Measurements from ENCODE around the gene ADGRG1. TPM values are rescaled to one million over a fixed set of nuclear protein-coding genes. Genes with fewer than 3 reads are reported as not detected.
"Not testable (repeated sequence)": the region's sequence is repeated elsewhere in the genome, so short reads cannot be mapped to it uniquely, and the experiment has no call there.

ADGRG1 gene
- total and polyA plus RNA-seq, 12 donors = 11.1 to 46.3 (median 19.0) TPM

DNA sequence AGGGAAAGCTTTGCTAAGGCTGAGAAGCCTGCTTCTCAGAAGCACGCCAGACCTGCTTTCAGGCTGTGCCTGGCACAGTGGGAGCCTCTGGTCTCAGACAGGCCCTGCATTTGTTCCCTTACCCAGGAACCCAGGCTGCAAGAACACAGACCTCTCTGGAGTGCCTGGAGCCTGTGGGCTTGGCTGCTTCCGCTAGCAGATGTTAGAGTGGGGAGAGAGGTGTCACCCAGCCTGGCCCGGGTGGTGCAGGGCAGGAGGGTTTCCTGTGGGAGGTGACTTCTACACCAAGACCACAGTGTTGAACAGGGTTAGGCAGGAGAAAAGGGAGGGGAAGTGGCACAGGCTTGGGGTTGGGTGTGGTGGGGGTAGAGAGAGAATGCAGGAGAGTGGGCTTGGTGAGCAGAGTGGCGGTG lies 35.8 kb upstream of the ADGRG1 start:
- Histone ChIP-seq H3K9me3 (peaks cover 0 to 25% (median 7%) of the 10 kb centered on the region in 11 donors), H3K4me1 (peaks cover 0 to 33% (median 4%) of the 10 kb centered on the region in 9 donors), H3K27me3 (no peaks in the 10 kb centered on the region), H3K4me3 (no peak overlapping the region), H3K36me3 (no peaks in the 10 kb centered on the region), H3K27ac (peak overlapping the region in 1 of 10 donors; percentile 59)
- DNase-seq (no peak), ATAC-seq (peak in 7 of 8 donors; percentile 21 to 56 (median 38))
- TF ChIP-seq, protein P1, sequence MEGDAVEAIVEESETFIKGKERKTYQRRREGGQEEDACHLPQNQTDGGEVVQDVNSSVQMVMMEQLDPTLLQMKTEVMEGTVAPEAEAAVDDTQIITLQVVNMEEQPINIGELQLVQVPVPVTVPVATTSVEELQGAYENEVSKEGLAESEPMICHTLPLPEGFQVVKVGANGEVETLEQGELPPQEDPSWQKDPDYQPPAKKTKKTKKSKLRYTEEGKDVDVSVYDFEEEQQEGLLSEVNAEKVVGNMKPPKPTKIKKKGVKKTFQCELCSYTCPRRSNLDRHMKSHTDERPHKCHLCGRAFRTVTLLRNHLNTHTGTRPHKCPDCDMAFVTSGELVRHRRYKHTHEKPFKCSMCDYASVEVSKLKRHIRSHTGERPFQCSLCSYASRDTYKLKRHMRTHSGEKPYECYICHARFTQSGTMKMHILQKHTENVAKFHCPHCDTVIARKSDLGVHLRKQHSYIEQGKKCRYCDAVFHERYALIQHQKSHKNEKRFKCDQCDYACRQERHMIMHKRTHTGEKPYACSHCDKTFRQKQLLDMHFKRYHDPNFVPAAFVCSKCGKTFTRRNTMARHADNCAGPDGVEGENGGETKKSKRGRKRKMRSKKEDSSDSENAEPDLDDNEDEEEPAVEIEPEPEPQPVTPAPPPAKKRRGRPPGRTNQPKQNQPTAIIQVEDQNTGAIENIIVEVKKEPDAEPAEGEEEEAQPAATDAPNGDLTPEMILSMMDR (IDR thresholded peaks at IDR 0.05) = no peak
- intact Hi-C loops (cut with DNase I) = loop anchor here (5.0 to 10.0 kb wide), 4 partner anchors 55 to 272 kb away; no protein-coding TSS in a partner anchor
- WGBS, 2 donors = 62% methylated on average over 4 of the region's 4 CpGs

DNA sequence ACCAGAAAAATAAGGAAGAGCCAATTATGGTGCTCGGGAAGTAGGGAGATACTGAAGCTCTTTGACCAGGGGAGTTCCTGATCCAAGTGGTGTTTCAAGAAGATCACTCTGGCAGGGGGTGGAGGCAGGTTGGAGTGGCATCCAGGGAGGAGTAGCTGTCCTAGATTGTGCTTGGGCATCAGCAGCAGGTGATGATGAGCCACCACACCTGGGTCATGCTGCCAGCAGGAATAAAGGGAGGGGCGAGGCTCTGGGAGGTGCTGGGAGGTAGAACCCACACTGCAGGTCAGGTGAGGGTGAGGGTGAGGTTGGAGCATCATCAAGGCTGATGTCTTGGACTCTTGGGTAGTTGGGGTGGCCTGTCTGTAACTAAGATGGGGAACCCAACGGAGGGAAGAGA lies 35.4 kb upstream of the ADGRG1 start:
- intact Hi-C loops (cut with DNase I) = loop anchor here (5.0 to 10.0 kb wide), 4 partner anchors 54 to 272 kb away; no protein-coding TSS in a partner anchor
- peaks cover 0 to 33% (median 4%) of the 10 kb centered on the region in 9 donors for H3K4me1 ChIP-seq
- H3K4me3 ChIP-seq = no peak overlapping the region
- peak overlapping the region in 1 of 10 donors; percentile 59 for H3K27ac ChIP-seq
- ATAC-seq = no peak
- TF ChIP-seq, protein P1 (IDR thresholded peaks at IDR 0.05) = no peak
- no peak for DNase-seq
- 75 to 77% methylated on average over 3 of the region's 3 CpGs for WGBS, 2 donors
- H3K9me3 ChIP-seq = peaks cover 0 to 29% (median 7%) of the 10 kb centered on the region in 11 donors
- H3K36me3 ChIP-seq = no peaks in the 10 kb centered on the region
- no peaks in the 10 kb centered on the region for H3K27me3 ChIP-seq

DNA sequence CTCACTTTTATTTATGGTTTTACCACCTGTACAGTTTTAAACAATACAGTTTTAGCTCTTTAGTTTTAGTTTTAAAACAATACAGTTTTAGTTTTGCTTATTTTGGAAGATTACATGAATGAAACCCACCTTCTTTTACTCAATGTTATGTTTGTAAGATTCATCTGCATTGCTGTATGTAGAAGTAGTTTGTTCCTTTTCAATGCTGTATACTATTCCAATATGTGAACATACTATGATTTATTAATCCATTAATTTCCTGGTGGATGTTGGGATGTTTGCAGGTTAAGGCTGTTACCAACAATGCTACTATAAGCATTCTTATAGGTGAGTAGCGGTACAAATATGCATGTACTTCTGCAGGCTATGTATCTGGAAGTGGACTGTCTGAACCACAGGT lies 34.4 kb upstream of the ADGRG1 start:
- DNase-seq = no peak
- TF ChIP-seq, protein P1 (IDR thresholded peaks at IDR 0.05) = no peak

DNA sequence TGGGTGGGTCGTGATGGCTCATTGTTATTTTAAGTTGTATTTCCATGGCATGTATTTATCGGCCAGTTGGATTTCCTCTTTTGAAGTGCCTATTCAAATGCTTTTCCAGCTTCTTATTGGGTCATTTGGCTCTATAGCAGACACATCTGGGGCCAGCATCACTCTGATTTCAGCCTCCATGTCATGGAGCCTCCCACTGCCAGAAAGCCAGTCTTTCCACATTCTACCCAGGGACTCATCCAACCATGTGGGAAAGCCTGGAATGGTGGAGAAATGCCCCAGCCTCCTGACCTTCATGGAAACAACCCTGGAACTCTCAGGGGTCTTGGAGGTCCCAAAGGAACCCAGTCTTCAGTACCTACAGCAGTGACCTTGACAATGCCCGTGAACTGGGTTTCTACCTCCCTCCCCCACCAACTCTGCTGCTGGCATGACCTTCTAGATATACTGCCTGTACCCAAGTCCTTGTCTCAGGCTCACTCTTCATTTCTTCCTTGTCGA lies 33.8 kb upstream of the ADGRG1 start:
- no peak for DNase-seq
- H3K36me3 ChIP-seq = no peaks in the 10 kb centered on the region
- H3K4me1 ChIP-seq = peaks cover 0 to 33% (median 4%) of the 10 kb centered on the region in 9 donors
- H3K27me3 ChIP-seq = no peaks in the 10 kb centered on the region
- ATAC-seq = no peak
- H3K27ac ChIP-seq = no peak overlapping the region
- intact Hi-C loops (cut with DNase I) = loop anchor here (5.0 to 10.0 kb wide), 4 partner anchors 53 to 270 kb away; no protein-coding TSS in a partner anchor
- peaks cover 0 to 37% (median 7%) of the 10 kb centered on the region in 11 donors for H3K9me3 ChIP-seq
- 58 to 65% methylated on average over 4 of the region's 4 CpGs for WGBS, 2 donors
- H3K4me3 ChIP-seq = no peak overlapping the region
- TF ChIP-seq, protein P1 (IDR thresholded peaks at IDR 0.05) = no peak

More for the DNA sequence above, 34.4 kb upstream of the ADGRG1 start:
- Histone ChIP-seq H3K4me3 (no peak overlapping the region), H3K27ac (no peak overlapping the region), H3K4me1 (peaks cover 0 to 33% (median 4%) of the 10 kb centered on the region in 9 donors), H3K9me3 (peaks cover 0 to 37% (median 7%) of the 10 kb centered on the region in 11 donors), H3K27me3 (no peaks in the 10 kb centered on the region), H3K36me3 (no peaks in the 10 kb centered on the region)
- intact Hi-C loops (cut with DNase I) = loop anchor here (5.0 to 10.0 kb wide), 4 partner anchors 53 to 271 kb away; no protein-coding TSS in a partner anchor
- ATAC-seq = no peak
- 100% methylated on average over 1 of the region's 1 CpG for WGBS, 2 donors

DNA sequence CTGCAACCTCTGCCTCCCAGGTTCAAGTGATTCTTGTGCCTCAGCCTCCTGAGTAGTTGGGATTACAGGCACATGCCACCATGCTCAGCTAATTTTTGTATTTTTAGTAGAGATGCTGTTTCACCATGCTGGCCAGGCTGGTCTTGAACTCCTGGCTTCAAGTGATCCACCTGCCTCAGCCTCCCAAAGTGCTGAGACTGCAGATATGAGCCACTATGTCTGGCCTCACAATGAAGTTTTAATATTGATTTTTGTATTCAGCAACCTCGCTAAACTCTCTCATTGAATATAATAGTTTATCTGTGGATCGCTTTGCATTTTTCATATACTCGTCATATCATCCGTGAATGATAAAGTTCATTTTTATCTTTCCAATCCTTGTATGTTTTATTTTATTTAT lies 32.2 kb upstream of the ADGRG1 start:
- whole genome bisulfite sequencing, 2 donors = 82 to 91% methylated on average over 4 of the region's 4 CpGs
- H3K4me3 ChIP-seq, H3K27me3 ChIP-seq, ATAC-seq, DNase-seq, H3K36me3 ChIP-seq, H3K27ac ChIP-seq: not testable (repeated sequence)
- intact Hi-C loops (cut with DNase I) = loop anchor here in 1 of 10 donors (10.0 kb wide), 1 partner anchor 269 kb away; no protein-coding TSS in a partner anchor
- Histone ChIP-seq H3K4me1 (peaks cover 0 to 32% (median under 1%) of the 10 kb centered on the region in 9 donors), H3K9me3 (peaks cover 0 to 37% (median 7%) of the 10 kb centered on the region in 11 donors)
